D721Med (cell line): ENCODE data around the gene ICAM5.
A peak's percentile ranks its signal among the peaks of the same experiment; 100 is the strongest.

Source experiments
- DNase-seq: peaks from one replicate; pipeline ENCODE4 v3.0.0; 2011; ENCODE audit warnings: low spot score; ENCODE audit not compliant: insufficient read length
- FAIRE-seq: peaks from 2 replicates; lab custom pipeline; 2011; peaks lifted over from hg19 to GRCh38; lab: Jason Lieb, UNC
- TF ChIP-seq, protein P1 (sequence below): IDR thresholded peaks from 2 replicates; pipeline ENCODE4 v1.5.1; 2012; ENCODE audit warnings: mild to moderate bottlenecking, control low read depth; ENCODE audit not compliant: insufficient read depth; ENCODE audit errors: missing control alignments

Gene ICAM5

DNA sequence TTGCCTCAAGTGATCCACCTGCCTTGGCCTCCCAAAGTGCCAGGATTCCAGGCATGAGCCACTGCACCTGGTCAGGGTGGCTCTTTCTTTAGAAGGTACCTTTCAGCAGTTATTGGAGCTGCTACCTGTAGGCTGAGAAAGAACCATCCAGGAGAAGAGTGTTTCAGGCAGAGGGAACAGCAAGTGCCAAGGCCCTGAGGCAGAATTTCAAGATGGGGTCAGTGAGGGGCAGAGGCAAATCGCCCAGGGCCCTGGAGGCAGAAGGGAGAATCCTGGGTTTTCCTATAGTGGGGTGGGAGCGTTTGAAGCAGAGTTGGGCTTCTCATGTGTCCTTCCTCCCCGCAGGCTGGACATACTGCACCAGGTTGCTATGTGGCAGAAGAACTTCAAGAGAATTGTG, 35.5 kb upstream of the ICAM5 start:
- FAIRE-seq: no peak
- DNase-seq: no peak
- TF ChIP-seq, protein P1, sequence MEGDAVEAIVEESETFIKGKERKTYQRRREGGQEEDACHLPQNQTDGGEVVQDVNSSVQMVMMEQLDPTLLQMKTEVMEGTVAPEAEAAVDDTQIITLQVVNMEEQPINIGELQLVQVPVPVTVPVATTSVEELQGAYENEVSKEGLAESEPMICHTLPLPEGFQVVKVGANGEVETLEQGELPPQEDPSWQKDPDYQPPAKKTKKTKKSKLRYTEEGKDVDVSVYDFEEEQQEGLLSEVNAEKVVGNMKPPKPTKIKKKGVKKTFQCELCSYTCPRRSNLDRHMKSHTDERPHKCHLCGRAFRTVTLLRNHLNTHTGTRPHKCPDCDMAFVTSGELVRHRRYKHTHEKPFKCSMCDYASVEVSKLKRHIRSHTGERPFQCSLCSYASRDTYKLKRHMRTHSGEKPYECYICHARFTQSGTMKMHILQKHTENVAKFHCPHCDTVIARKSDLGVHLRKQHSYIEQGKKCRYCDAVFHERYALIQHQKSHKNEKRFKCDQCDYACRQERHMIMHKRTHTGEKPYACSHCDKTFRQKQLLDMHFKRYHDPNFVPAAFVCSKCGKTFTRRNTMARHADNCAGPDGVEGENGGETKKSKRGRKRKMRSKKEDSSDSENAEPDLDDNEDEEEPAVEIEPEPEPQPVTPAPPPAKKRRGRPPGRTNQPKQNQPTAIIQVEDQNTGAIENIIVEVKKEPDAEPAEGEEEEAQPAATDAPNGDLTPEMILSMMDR: no peak

DNA sequence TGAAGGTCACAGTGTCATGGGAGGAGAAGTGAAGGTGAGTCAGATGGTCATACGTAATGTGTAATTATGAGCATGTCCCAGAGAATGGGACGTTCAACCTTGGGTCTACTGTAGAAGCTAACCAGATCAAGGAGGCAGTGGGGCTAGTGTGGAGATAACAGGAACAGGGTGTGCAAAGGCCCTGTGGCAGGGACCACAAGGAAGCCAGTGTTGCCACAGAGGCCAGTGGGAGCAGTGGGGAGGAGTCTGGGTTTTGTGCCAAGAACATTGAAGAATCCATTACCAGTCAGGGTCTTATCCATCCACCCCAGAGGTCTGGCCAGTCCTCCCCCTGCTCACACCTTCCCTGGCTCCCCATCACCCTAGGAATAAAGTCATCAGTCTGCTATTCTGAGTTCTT, 34.4 kb upstream of the ICAM5 start:
- no peak for FAIRE-seq
- TF ChIP-seq, protein P1: no peak
- DNase-seq: no peak

DNA sequence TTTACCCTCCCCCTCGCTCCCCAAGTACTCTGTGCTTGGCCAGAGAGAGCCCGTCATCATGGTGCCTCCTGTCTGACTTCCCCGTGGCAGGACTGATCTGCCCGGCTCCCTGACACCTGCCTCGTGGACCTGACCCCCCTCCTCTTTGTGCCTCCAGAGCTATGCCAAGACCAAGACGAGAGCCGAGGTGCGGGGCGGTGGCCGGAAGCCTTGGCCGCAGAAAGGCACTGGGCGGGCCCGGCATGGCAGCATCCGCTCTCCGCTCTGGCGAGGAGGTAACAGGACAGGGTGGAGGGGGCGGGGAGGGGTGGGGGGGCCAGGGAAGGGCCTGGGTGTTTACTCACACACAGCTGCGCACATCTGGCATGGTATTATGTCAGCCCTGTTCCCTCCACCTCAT, 33.2 kb upstream of the ICAM5 start:
- FAIRE-seq: no peak

DNA sequence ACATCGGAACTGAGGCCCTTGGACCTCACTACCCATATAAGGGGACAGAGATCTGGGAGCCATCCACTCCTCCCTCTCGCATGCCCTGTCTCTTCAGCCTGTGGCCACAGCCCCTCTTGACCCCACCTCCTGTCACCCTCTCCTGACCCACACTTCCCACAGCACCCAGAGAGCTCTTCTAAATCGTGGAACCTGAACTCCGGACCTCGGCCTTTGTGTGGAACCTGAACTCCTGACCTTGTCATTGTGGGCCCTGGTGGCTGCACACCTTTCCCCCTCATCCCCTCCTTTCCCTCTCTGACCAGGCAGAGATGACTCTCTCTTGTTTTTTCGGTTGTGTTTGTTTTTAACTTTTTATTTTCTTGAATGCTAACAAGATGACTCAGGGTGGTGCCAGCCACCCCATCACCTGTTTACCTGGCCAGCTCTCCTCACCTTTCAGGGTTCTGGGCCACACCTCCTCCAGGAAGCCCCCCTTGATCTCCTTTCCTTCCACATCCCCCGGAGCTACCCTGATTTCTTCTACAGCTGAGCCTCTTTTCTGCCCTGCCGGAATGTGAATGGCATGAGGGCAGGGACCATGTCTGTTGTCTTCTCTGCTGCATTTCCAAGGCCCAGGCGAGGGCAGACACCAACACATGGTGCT, 32.7 kb upstream of the ICAM5 start:
- TF ChIP-seq, protein P1: no peak
- FAIRE-seq (no peak), DNase-seq (no peak)

More for the DNA sequence above, 33.2 kb upstream of the ICAM5 start:
- TF ChIP-seq, protein P1: no peak
- no peak for DNase-seq

DNA sequence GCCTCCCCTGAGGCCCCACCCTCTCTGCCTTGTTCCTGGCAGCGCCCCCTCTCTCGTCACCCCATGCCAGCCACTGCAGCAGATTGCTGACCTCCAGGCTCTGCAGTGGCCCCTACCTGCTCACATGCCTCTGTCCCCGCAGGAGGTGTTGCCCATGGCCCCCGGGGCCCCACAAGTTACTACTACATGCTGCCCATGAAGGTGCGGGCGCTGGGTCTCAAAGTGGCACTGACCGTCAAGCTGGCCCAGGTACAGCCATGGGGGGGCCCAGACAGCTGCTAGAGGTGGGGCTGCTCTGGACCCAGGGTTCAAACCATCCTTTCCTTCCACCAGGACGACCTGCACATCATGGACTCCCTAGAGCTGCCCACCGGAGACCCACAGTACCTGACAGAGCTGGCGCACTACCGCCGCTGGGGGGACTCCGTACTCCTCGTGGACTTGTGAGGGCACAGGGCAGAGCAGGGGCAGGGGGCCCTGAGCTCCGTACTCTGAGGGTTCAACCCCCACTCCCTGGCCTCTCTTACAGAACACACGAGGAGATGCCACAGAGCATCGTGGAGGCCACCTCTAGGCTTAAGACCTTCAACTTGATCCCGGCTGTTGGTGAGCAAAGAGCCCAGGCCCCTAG, 31.6 kb upstream of the ICAM5 start:
- DNase-seq: no peak

DNA sequence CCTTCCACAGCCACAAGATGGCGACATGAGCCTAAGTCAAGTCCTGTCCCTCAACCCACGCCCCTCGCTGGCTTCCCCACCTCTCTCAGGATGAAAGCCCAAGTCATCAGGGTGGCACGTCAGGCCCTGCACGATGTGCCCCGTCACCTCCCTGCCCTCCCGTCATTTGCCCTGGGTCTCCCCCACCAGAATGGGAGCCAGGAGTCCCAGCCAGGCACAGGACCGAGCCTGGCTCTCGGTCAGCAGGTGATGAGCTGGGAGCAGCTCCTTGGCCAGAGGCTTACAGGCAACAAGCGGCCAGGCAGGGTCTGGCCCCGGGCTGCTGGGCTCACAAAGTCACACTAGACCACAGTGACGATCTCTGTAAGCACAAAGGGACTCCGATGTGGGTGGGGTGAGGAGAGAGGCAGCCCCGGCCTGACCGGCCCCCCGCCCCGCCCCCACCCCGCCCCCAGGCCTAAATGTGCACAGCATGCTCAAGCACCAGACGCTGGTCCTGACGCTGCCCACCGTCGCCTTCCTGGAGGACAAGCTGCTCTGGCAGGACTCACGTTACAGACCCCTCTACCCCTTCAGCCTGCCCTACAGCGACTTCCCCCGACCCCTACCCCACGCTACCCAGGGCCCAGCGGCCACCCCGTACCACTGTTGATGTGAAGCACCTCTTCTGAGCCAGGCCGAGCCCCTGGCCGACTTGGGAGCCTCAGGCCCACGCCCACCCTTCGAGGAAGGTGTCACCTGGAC, 30.4 kb upstream of the ICAM5 start:
- no peak for DNase-seq
- TF ChIP-seq, protein P1: peak; percentile 70
- no peak for FAIRE-seq

More for the DNA sequence above, 31.6 kb upstream of the ICAM5 start:
- TF ChIP-seq, protein P1: no peak
- FAIRE-seq: no peak
